Measurements from ENCODE around the gene SWAP70.

DNA sequence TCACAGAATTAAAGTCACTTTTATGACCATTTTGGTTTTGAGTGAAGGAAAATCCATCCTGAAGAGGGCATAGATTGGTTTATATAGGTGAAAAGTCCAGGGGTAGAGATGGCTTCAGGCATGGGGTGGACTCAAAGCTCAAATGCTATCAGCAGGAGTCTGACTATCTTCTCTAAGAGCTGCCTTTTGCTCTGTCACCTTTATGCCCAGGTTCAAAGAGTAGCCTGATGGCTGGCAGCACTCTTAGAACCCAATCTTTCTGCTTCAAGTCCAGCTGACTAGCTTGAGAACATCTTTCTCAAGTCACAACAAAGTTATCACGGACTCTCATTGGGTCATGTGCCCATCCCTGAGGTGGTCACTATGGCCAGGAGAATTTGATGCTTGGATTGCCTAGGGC, 27.2 kb upstream of the SWAP70 start:
- TF ChIP-seq, protein P1, sequence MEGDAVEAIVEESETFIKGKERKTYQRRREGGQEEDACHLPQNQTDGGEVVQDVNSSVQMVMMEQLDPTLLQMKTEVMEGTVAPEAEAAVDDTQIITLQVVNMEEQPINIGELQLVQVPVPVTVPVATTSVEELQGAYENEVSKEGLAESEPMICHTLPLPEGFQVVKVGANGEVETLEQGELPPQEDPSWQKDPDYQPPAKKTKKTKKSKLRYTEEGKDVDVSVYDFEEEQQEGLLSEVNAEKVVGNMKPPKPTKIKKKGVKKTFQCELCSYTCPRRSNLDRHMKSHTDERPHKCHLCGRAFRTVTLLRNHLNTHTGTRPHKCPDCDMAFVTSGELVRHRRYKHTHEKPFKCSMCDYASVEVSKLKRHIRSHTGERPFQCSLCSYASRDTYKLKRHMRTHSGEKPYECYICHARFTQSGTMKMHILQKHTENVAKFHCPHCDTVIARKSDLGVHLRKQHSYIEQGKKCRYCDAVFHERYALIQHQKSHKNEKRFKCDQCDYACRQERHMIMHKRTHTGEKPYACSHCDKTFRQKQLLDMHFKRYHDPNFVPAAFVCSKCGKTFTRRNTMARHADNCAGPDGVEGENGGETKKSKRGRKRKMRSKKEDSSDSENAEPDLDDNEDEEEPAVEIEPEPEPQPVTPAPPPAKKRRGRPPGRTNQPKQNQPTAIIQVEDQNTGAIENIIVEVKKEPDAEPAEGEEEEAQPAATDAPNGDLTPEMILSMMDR (conservative IDR thresholded peaks at IDR 0.05; ENCODE audit: low read depth, low read length), result no peak
- TF ChIP-seq EZH2 (IDR thresholded peaks at IDR 0.05; ENCODE audit: low read length, unreplicated experiment), result no peak
- TF ChIP-seq EZH2phosphoT487 (IDR thresholded peaks at IDR 0.05; ENCODE audit: borderline replicate concordance, low read length), result no peak

All from PC-3 (cell line).